NT2/D1 (cell line): ENCODE data around the gene SH3RF2.

Experiments used
- DNase-seq: peaks from one replicate; pipeline ENCODE4 v3.0.0-alpha.2; 2011; ENCODE audit warnings: low read depth, low spot score
- H3K27me3 ChIP-seq: 2 replicates; pipeline ENCODE4 v1.6.0; 2011; ENCODE audit warnings: mild to moderate bottlenecking; ENCODE audit not compliant: insufficient read length, insufficient read depth
- H3K36me3 ChIP-seq: 2 replicates; pipeline ENCODE4 v1.6.1; 2011; ENCODE audit warnings: mild to moderate bottlenecking, low read length, mixed read lengths; ENCODE audit not compliant: insufficient read depth, insufficient read length
- H3K4me1 ChIP-seq: 2 replicates; pipeline ENCODE4 v1.5.1; 2011; ENCODE audit not compliant: insufficient read depth, insufficient read length
- H3K4me3 ChIP-seq: 2 replicates; pipeline ENCODE4 v1.5.1; 2011; ENCODE audit warnings: low read depth; ENCODE audit not compliant: insufficient read length
- H3K9ac ChIP-seq: 2 replicates; pipeline ENCODE4 v1.6.0; 2011; ENCODE audit warnings: low read depth; ENCODE audit not compliant: insufficient read length
- H3K9me3 ChIP-seq: 2 replicates; pipeline ENCODE4 v1.5.1; 2011; ENCODE audit warnings: mild to moderate bottlenecking, low read length; ENCODE audit not compliant: insufficient read depth
- SUZ12 ChIP-seq: IDR thresholded peaks from 2 replicates; pipeline ENCODE4 v1.6.1; 2011; ENCODE audit not compliant: insufficient read length, insufficient read depth; ENCODE audit errors: extremely low read depth
- YY1 ChIP-seq: IDR thresholded peaks from 2 replicates; pipeline ENCODE4 v1.6.1; 2011; ENCODE audit not compliant: insufficient read length, insufficient read depth
- ZNF274 ChIP-seq: IDR thresholded peaks from 2 replicates; pipeline ENCODE4 v1.6.1; 2011; ENCODE audit warnings: mild to moderate bottlenecking, low read depth, low read length

Gene SH3RF2

DNA sequence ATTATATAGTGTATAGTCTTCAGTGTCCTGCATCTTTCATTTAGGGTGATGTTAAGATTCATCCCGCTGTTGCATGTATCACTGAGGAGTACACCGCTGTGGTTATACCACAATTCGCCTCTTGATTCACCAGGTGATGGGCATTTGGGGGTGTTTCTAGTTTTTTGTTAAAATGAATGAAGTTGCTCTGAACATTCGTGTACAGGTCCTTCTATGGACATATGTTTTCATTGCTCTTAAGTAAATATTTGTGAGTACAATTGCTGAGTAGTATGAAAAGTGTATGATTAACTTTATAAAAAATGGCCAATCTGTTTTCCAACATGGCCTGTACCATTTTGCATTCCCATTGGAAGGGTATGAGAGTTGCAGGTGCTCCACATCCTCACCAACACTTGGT is 107.3 kb downstream of the SH3RF2 start:
- Histone ChIP-seq H3K27me3 (no peaks in the 10 kb centered on the region), H3K36me3 (no peaks in the 10 kb centered on the region), H3K4me3 (no peak overlapping the region), H3K4me1 (no peaks in the 10 kb centered on the region), H3K9me3 (no peaks in the 10 kb centered on the region), H3K9ac (no peak overlapping the region)
- no peak for DNase-seq
- no peak for TF ChIP-seq ZNF274
- TF ChIP-seq YY1 = no peak
- TF ChIP-seq SUZ12 = no peak

DNA sequence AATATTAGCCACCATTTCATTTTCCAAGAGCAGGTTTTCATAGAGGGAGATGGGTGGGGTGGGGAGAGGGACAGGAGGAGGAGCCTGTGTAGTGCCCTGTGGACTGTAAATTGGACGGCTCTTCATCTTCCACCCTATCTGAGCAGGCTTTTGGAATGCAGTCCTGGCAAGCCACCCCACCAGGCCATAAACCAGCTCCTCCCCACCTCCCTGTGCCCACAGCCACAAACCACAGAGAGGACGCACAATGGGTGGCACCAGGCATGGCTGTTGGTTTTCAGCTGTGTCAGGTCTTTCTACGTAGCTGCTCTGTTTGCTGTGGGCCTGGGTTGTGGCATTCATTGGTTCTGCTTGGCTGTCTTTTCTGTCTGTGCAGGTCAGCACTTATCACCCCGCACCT is 111.0 kb downstream of the SH3RF2 start:
- H3K4me3 ChIP-seq = no peak overlapping the region
- DNase-seq = no peak
- TF ChIP-seq YY1 = no peak
- TF ChIP-seq ZNF274 = no peak
- TF ChIP-seq SUZ12 = no peak
- no peaks in the 10 kb centered on the region for H3K27me3 ChIP-seq
- no peak overlapping the region for H3K9ac ChIP-seq
- no peaks in the 10 kb centered on the region for H3K9me3 ChIP-seq
- no peaks in the 10 kb centered on the region for H3K4me1 ChIP-seq
- no peaks in the 10 kb centered on the region for H3K36me3 ChIP-seq

DNA sequence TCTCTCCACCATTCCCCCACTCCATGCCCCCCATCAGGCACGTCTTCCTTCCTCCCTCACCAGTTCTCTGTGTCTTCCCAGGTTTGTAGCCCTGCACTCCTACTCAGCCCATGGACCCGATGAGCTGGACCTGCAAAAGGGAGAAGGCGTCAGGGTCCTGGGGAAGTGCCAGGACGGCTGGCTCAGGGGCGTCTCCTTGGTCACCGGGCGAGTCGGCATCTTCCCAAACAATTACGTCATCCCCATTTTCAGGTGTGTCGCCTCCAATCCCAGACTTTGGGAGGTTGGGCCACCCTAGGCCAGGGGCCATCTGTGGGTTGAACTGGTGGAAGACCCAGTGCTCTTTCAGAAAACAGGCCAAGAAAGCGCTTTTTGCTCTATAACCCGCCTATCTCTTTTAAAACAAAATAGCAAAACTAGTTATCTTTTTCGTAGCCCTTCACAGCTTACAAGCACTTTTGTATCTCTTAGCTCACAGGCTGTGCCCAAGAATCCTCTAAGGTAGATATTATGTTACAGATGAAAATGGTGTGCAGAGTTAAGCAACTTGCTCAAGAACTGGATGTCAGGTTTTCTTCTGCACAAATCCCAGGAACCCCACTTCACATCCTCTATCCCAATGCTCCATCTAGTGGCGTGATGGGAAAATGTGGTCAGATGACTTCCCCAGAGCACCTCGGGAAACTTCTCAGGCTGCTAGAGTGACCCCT is 112.8 kb downstream of the SH3RF2 start:
- no peak overlapping the region for H3K9ac ChIP-seq
- H3K36me3 ChIP-seq = no peaks in the 10 kb centered on the region
- no peaks in the 10 kb centered on the region for H3K9me3 ChIP-seq
- no peaks in the 10 kb centered on the region for H3K27me3 ChIP-seq
- no peak overlapping the region for H3K4me3 ChIP-seq
- TF ChIP-seq ZNF274 (no peak), SUZ12 (no peak), YY1 (no peak)
- H3K4me1 ChIP-seq = no peaks in the 10 kb centered on the region
- DNase-seq = peak; percentile 63

DNA sequence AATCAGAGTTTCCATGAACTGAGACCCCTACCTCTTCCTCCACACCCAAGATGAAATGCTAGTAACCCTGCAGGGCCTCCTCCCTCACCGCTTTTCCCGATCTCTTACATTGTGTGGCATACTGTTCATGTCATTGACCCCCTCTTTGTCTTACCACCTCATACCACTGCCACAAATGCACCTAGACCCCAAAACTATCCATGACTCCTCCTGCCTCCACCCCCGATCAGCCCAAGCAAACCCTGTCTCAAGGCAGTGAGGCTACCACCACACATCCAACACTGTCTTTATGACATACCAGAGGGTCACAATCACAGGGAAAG is 113.3 kb downstream of the SH3RF2 start:
- H3K36me3 ChIP-seq = no peaks in the 10 kb centered on the region
- no peak for TF ChIP-seq YY1
- TF ChIP-seq ZNF274 = no peak
- no peak for TF ChIP-seq SUZ12
- DNase-seq = no peak
- no peaks in the 10 kb centered on the region for H3K27me3 ChIP-seq
- H3K9me3 ChIP-seq = no peaks in the 10 kb centered on the region
- no peak overlapping the region for H3K9ac ChIP-seq
- no peak overlapping the region for H3K4me3 ChIP-seq
- no peaks in the 10 kb centered on the region for H3K4me1 ChIP-seq

DNA sequence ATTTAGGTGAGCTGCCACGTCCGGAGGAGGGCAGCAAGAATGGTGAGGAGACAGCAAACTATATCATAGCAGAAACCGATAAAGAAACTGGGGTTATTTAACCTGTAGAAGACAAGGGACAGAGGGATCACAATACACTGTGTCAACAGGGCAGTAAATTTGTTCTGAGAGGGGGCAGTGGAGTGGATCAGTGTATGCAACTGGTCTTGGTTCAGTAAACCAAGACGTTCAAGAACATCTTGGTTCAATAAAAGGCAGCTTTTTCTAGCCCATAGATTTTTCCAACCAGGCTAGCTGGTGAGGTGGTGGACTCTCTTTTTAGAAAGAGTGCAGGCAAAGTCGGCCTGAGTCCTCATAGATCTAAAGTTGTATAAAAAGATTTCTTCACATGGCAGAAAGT is 113.7 kb downstream of the SH3RF2 start:
- Histone ChIP-seq H3K36me3 (no peaks in the 10 kb centered on the region), H3K9me3 (no peaks in the 10 kb centered on the region), H3K4me1 (no peaks in the 10 kb centered on the region), H3K4me3 (no peak overlapping the region), H3K27me3 (no peaks in the 10 kb centered on the region), H3K9ac (no peak overlapping the region)
- DNase-seq = no peak
- TF ChIP-seq YY1 (no peak), ZNF274 (no peak), SUZ12 (no peak)

DNA sequence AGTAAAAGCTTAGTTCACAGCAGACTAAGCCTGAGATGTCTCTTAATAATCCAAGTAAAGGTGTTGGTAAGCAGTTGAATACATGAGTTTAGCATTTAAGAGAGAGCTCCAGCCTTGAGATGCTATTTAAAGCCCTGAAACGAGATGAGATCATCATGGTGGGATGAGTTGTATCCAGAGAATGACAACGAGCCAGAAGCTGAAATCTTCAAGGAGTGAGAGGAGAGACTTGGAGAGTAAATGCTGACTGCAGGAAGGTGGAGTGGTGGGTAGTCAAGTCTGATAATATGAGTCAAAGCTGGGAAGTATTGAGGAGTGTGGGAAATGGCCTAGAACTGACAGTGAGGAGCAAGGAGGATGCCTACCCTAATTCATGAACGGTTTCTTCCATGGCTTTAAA is 115.3 kb downstream of the SH3RF2 start:
- TF ChIP-seq SUZ12 (no peak), ZNF274 (no peak), YY1 (no peak)
- no peak overlapping the region for H3K9ac ChIP-seq
- no peak for DNase-seq

DNA sequence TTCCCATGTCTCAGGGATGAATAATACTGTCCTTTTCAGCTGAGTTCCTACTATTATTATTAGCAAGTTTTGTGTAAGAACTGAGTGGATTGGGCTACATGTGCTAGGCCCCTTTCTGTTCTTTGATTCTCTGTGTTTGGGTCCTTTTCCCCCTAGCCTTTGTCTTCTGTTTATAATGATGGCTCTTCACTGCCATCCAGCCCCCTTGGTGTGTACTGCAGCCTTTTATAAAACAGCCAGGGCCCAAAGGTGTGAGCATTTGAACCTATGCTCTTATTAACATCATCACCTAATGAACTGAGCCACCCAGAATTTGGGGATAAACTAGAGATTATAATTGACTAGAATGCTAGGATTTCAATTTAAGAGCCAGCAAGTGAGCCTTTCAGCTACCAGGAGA is 116.4 kb downstream of the SH3RF2 start:
- TF ChIP-seq SUZ12 (no peak), YY1 (no peak)
- Histone ChIP-seq H3K4me1 (no peaks in the 10 kb centered on the region), H3K9me3 (no peaks in the 10 kb centered on the region), H3K27me3 (no peaks in the 10 kb centered on the region), H3K4me3 (no peak overlapping the region), H3K9ac (no peak overlapping the region), H3K36me3 (no peaks in the 10 kb centered on the region)
- DNase-seq = no peak

More for the DNA sequence above, 115.3 kb downstream of the SH3RF2 start:
- Histone ChIP-seq H3K36me3 (no peaks in the 10 kb centered on the region), H3K4me1 (no peaks in the 10 kb centered on the region), H3K27me3 (no peaks in the 10 kb centered on the region), H3K4me3 (no peak overlapping the region), H3K9me3 (no peaks in the 10 kb centered on the region)
